DMS53 treated with DMSO at 0.1 percent for 48 hours (cell line): ENCODE data around the gene LTF.

Experiments used
- DNase-seq: peaks from one replicate; lab custom pipeline; 2025; ENCODE audit not compliant: unreplicated experiment; lab: John Stamatoyannopoulos, UW

The LTF gene

GRCh38 chr3:46470831-46471230, 6.1 kb upstream of the LTF start:
- DNase-seq, result no peak

DNA sequence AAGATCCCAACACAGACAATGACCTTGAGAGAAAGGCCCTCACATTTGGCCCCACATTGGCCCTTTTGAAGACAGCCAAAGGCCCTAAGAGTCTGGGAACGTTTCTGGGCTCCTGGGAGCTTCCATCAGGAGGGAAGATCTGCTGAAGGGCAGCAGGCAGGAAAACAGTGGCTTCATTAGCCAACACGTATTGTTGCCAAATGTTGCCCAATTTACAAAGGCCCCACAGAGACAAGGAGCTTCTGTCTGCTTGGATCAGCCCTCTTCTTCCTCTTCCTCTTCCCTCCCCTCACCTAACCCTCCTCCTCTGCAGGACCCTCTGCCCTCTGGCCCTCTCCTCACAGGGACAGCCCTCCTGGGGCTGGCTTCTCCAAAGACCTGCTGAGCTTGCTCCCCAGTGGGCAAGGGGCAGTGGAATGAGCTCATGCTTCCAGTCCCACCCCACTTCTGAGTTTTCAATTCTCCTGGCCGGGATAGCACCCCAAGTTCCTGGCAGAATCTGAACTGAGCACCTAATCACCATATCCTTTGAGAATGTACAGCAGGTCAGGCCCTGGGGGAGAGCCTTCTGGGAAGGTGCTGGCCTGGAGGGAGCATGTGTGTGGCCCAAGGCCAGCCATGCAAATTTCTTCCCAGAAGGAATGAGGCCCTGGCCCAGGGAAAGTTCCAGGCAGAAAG, 5.1 kb upstream of the LTF start:
- DNase-seq, result no peak

DNA sequence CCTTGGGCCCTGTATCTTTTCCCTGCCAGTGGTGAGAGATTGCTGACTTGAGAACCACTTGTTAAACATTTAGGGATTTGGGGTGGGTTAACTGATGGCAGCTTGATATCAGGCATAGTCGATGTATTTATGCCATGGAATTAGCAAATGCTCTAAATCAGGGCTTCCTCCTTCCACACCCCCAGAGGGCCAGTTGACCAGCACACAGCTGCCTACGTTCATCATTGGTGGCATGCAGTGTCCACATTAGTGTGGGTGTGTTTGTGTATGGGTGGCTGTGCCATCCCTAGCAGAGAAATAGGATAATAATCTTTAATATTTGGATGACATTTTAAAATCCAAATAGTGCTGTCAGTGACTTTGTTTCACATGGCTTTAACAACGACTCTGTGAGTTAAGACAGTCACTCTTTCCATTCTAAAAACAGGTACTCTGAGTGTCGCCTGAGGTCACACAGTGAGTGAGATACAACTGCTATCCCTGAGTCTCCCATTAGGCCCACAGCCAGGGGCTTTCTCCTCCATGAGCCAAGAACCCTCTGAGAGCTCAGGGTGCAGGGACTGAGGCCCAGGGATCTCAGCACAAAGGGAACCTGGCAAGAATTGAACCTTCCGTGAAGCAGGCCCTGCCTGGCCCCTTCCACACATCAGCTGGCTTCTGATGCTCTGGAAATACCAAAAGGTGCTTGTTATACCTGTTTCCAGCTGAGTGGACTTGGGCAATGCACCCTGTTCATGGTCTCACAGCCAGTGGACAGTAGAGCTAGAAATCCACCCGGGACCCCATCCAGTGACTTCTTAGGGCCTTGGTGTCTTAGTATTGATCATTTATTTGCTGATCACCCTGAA, 4.3 kb upstream of the LTF start:
- no peak for DNase-seq

DNA sequence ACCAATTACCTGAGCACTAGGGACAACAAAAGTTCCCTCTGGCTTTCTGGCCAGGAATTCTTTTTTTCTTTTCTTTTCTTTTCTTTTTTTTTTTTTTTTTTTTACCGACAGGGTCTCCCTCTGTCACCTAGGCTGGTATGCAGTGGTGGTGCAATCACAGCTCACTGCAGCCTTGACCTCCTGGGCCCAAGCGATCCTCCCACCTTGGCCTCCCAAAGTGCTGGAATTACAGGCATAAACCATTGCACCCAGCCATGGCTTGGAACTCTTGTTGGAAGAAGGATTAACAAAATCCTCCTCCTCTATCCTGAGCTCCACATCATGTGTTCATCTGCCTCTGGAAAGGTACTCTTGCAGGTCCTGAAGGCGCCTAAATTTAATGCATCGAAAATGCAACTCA, 2.9 kb upstream of the LTF start:
- DNase-seq, result no peak

DNA sequence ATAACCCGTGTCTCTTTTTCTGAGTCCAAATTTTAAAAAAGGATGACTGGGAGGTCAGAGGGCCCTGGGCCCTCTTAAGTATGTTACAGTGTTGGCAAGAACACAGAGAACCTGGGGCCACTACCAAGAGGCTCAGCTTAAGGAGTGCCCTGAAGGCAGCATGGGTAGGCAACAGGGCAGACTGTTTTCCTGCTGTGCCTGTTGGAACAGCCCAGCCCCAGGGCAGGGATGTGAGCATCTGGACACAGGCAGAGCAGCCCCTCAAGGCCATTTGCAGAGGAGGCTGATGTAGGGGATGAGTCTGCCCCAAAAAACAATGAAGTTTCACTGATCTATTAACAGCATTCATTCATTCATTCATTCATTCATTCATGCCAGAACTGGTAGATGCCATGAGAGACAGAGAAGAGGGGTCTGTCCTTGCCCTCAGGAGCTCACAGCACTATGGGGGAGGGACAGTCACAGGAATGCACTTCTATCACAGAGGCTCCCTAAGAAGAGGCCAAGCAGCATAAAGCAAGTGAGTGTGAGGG, 2.2 kb upstream of the LTF start:
- no peak for DNase-seq

GRCh38 chr3:46466273-46466672, 1.6 kb upstream of the LTF start:
- no peak for DNase-seq

DNA sequence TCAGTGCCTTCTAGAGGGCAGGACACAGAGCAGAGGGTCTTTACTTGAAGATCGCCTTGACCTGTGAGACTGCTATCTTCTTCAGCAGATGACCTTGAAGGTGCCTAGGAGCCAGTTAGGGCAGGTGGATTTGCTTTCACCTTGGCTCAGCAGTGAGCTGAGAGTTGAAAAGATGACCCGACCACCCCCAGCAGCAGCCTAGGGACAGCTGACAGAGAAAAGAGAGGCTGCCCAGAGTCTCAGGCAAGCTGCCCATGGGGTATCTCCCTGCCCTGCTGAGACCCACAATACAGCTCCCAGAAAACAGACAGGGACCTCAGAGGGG, 453 bp upstream of the LTF start:
- DNase-seq, result no peak

GRCh38 chr3:46463868-46464241, 850 bp downstream of the LTF start:
- DNase-seq, result no peak

GRCh38 chr3:46463120-46463867, 1.4 kb downstream of the LTF start:
- no peak for DNase-seq

DNA sequence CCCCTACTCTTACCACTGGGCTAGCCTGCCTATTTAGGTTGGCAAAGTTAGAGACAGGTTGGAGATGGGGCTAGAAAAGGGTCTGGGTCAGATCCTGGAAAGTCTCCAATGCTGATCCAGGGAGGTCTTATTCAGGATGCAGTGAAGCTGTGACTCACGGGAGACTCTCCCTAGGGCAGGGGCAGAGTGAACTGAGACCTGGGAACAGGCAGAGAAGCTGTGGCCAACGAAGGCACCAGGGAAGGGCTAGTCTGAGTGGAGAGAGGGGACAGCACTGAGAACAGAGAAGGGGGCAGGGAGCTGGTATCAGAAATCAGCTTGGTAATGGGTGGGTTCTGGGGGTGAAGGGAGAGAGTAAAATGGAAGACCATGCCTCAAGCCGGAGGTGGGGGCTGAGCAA, 2.2 kb downstream of the LTF start:
- DNase-seq, result no peak

- DNase-seq, result no peak
Measured at GRCh38 chr3:46462111-46462510, 2.6 kb downstream of the LTF start.

DNA sequence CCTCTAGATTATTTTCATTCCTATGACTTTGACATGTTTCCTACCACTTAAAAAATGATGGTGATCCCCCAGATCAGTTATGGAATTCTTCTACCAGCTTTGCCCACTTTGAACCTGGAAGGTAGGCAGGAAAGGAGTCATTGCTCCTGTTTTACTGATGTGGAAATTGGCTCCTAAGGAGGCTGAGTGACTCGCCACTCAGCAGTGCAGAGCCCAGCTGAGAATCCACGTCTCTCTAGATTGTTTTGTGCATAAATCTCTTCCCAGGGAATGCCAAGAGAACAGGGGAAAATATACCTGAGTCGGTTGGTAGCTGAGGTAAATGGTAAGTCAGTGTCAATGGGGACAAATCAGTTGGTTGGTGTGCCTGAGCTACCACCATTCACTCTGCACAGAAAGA, 4.7 kb downstream of the LTF start:
- DNase-seq, result no peak

- DNase-seq, result no peak
Measured at GRCh38 chr3:46456118-46456517, 8.6 kb downstream of the LTF start.

- DNase-seq, result no peak
Measured at GRCh38 chr3:46455231-46456115, 9.2 kb downstream of the LTF start.

GRCh38 chr3:46454606-46455005, 10.1 kb downstream of the LTF start:
- no peak for DNase-seq

- DNase-seq, result no peak
Measured at GRCh38 chr3:46454209-46454595, 10.5 kb downstream of the LTF start.

- no peak for DNase-seq
Measured at GRCh38 chr3:46453526-46454208, 11.0 kb downstream of the LTF start.

GRCh38 chr3:46449755-46450552, 14.8 kb downstream of the LTF start:
- no peak for DNase-seq

DNA sequence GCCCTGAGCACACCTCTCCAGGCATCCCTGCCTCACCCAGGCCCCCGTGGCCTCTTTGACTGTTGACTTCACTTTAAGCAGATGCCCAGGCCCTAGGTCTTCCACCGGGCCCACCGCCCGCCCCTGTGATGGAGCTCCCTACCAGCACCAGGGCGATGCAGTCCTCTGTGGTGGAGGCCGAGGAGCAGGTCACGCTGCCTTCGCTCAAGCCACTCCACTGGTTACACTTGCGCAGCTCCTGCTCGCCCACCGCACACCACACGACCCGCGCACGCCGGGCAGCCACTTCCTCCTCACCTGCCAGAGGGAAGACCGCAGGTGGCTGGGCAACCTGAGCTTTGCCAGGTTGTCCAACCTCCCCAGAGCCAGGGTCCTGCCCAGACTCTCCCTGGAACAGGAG, 16.0 kb downstream of the LTF start:
- no peak for DNase-seq
